HPDE6-E6E7 (cell line): ENCODE data around the gene TEKT5.

Source experiments
- DNase-seq: peaks from one replicate; pipeline ENCODE4 v3.0.0; 2011; ENCODE audit warnings: missing footprints; ENCODE audit errors: extremely low spot score

The TEKT5 gene

GRCh38 chr16:10610499-10611184 lies 84.1 kb downstream of the TEKT5 start:
- DNase-seq, result no peak

GRCh38 chr16:10609402-10609774 lies 85.3 kb downstream of the TEKT5 start:
- DNase-seq, result no peak

GRCh38 chr16:10608687-10609401 lies 85.9 kb downstream of the TEKT5 start:
- no peak for DNase-seq

GRCh38 chr16:10607157-10607556 lies 87.6 kb downstream of the TEKT5 start:
- DNase-seq, result no peak

GRCh38 chr16:10606607-10607006 lies 88.1 kb downstream of the TEKT5 start:
- no peak for DNase-seq

- DNase-seq, result no peak
These were observed 89.1 kb downstream of the TEKT5 start for GRCh38 chr16:10605636-10606035.

- DNase-seq, result no peak
These were observed 93.0 kb downstream of the TEKT5 start for GRCh38 chr16:10601444-10602408.

GRCh38 chr16:10600782-10601443 lies 93.8 kb downstream of the TEKT5 start:
- no peak for DNase-seq

- DNase-seq, result no peak
These were observed 95.1 kb downstream of the TEKT5 start for GRCh38 chr16:10599626-10600025.

- DNase-seq, result no peak
These were observed 96.6 kb downstream of the TEKT5 start for GRCh38 chr16:10598157-10598556.

GRCh38 chr16:10597187-10597601 lies 97.5 kb downstream of the TEKT5 start:
- no peak for DNase-seq

- DNase-seq, result peak; percentile 94
These were observed 100.3 kb downstream of the TEKT5 start for GRCh38 chr16:10594312-10594950.

- no peak for DNase-seq
These were observed 102.1 kb downstream of the TEKT5 start for GRCh38 chr16:10592611-10593010.

- no peak for DNase-seq
These were observed 104.4 kb downstream of the TEKT5 start for GRCh38 chr16:10590342-10590741.

- no peak for DNase-seq
These were observed 105.6 kb downstream of the TEKT5 start for GRCh38 chr16:10589109-10589508.

- no peak for DNase-seq
These were observed 107.1 kb downstream of the TEKT5 start for GRCh38 chr16:10587622-10588021.

- DNase-seq, result no peak
These were observed 109.7 kb downstream of the TEKT5 start for GRCh38 chr16:10584981-10585438.

- DNase-seq, result no peak
These were observed 111.5 kb downstream of the TEKT5 start for GRCh38 chr16:10583269-10583668.

- no peak for DNase-seq
These were observed 113.2 kb downstream of the TEKT5 start for GRCh38 chr16:10581507-10581906.

- DNase-seq, result no peak
These were observed 113.9 kb downstream of the TEKT5 start for GRCh38 chr16:10580883-10581247.
